GM19467 (cell line): ENCODE results near the gene SLC29A2.
A peak's percentile ranks its signal among the peaks of the same experiment; 100 is the strongest.

Experiments
- ATAC-seq: cut with Tn5 transposase; IDR thresholded peaks from one replicate; pipeline ENCODE4 v1.9.1; 2021; ENCODE audit warnings: mild to moderate bottlenecking, moderate library complexity; ENCODE audit not compliant: unreplicated experiment

Gene SLC29A2

GRCh38 chr11:66335531-66336233 is 35.9 kb downstream of the SLC29A2 start:
- no peak for ATAC-seq

GRCh38 chr11:66334605-66335442 is 36.7 kb downstream of the SLC29A2 start:
- ATAC-seq: no peak

- ATAC-seq: no peak
Measured at GRCh38 chr11:66333896-66334604, 37.5 kb downstream of the SLC29A2 start.

GRCh38 chr11:66333220-66333877 is 38.2 kb downstream of the SLC29A2 start:
- no peak for ATAC-seq

- ATAC-seq: no peak
Measured at GRCh38 chr11:66332371-66333219, 39.0 kb downstream of the SLC29A2 start.

GRCh38 chr11:66331542-66332370 is 39.8 kb downstream of the SLC29A2 start:
- no peak for ATAC-seq

GRCh38 chr11:66330931-66331330 is 40.6 kb downstream of the SLC29A2 start:
- ATAC-seq: no peak

- no peak for ATAC-seq
Measured at GRCh38 chr11:66329165-66329673, 42.3 kb downstream of the SLC29A2 start.

- peak; percentile 51 for ATAC-seq
Measured at GRCh38 chr11:66328302-66329144, 43.0 kb downstream of the SLC29A2 start.

- peak; percentile 15 for ATAC-seq
Measured at GRCh38 chr11:66328031-66328301, 43.6 kb downstream of the SLC29A2 start.

GRCh38 chr11:66327171-66328030 is 44.2 kb downstream of the SLC29A2 start:
- ATAC-seq: no peak

GRCh38 chr11:66326261-66327111 is 45.1 kb downstream of the SLC29A2 start:
- ATAC-seq: no peak

GRCh38 chr11:66325263-66325671 is 46.3 kb downstream of the SLC29A2 start:
- ATAC-seq: no peak

- ATAC-seq: no peak
Measured at GRCh38 chr11:66324664-66325063, 46.9 kb downstream of the SLC29A2 start.

GRCh38 chr11:66323684-66324083 is 47.9 kb downstream of the SLC29A2 start:
- ATAC-seq: no peak

GRCh38 chr11:66322732-66323427 is 48.7 kb downstream of the SLC29A2 start:
- ATAC-seq: no peak
